ENCODE measurements around the gene TREML4.

Gene TREML4

GRCh38 chr6:41252401-41253169 is 24.4 kb downstream of the TREML4 start:
- no peak for TF ChIP-seq MYC (IDR thresholded peaks at IDR 0.05; ENCODE audit: low read depth, low read length)
- TF ChIP-seq POLR2A (IDR thresholded peaks at IDR 0.05; ENCODE audit: extremely low read depth, insufficient read length) = no peak
- TF ChIP-seq CTCF (IDR thresholded peaks at IDR 0.05; ENCODE audit: low read depth, low read length) = no peak
- no peak for TF ChIP-seq MAX (IDR thresholded peaks at IDR 0.05; ENCODE audit: low read depth, low read length)
- no peak for DNase-seq (ENCODE audit: low read depth)
- H3K4me3 ChIP-seq (ENCODE audit: low read depth, low read length) = no peak overlapping the region

DNA sequence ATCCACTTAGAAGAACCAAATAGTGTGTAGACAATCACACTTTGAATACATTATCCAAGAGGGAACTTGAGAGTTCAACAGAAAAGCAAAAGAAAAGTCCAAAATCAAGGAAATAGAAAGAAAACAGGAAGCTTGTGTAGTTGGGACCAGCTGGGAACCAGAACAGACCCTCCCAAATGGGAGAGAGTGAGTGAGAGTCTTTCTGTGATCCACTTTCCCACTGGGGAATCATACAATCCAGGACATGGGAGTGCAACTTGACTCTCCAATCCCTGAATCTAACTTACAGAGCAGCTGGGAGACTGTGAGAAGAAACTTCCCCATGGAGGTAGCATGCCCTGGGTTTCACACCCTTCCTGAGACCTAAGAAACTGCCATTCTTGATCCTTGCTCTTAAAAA is 27.0 kb downstream of the TREML4 start:
- no peak overlapping the region for H3K4me3 ChIP-seq (ENCODE audit: low read depth, low read length)
- no peak for TF ChIP-seq POLR2A (IDR thresholded peaks at IDR 0.05; ENCODE audit: extremely low read depth, insufficient read length)
- TF ChIP-seq MAX (IDR thresholded peaks at IDR 0.05; ENCODE audit: low read depth, low read length) = no peak
- no peak for TF ChIP-seq MYC (IDR thresholded peaks at IDR 0.05; ENCODE audit: low read depth, low read length)
- no peak for TF ChIP-seq CTCF (IDR thresholded peaks at IDR 0.05; ENCODE audit: low read depth, low read length)
- DNase-seq (ENCODE audit: low read depth) = no peak

DNA sequence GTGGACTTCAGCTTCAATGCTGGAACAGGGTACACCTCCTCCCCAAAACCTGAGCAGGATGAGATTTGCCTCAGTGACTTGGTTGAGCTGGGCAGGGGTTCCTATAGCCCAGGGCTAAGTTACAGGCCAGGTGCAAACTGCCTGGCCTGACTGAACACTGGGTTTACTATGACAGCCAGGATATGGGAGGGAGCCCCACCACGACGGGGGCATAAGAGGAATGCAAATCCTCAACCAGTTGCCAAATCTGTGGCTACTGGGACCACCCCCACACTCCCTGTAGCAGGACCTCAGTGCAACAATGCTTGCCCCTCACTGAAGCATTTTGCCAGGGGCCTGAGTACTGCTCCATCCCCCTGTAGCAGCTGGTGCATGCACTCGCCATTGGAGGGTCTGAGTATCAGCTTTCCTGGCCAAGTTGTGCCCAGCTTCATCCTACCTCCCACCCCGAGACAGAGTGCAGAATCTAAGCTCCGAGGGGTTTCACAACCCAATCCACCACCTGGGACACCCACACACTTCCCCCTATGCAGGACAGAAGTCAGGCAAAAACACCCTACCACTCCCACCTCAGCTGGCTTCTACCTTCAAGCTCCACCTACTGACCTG is 27.6 kb downstream of the TREML4 start:
- H3K4me3 ChIP-seq (ENCODE audit: low read depth, low read length) = no peak overlapping the region
- TF ChIP-seq MYC (IDR thresholded peaks at IDR 0.05; ENCODE audit: low read depth, low read length) (no peak), POLR2A (IDR thresholded peaks at IDR 0.05; ENCODE audit: extremely low read depth, insufficient read length) (no peak), CTCF (IDR thresholded peaks at IDR 0.05; ENCODE audit: low read depth, low read length) (no peak), MAX (IDR thresholded peaks at IDR 0.05; ENCODE audit: low read depth, low read length) (no peak)
- DNase-seq (ENCODE audit: low read depth) = no peak

- DNase-seq (ENCODE audit: low read depth) = no peak
- TF ChIP-seq CTCF (IDR thresholded peaks at IDR 0.05; ENCODE audit: low read depth, low read length) = no peak
- no peak for TF ChIP-seq MAX (IDR thresholded peaks at IDR 0.05; ENCODE audit: low read depth, low read length)
- TF ChIP-seq POLR2A (IDR thresholded peaks at IDR 0.05; ENCODE audit: extremely low read depth, insufficient read length) = no peak
- no peak for TF ChIP-seq MYC (IDR thresholded peaks at IDR 0.05; ENCODE audit: low read depth, low read length)
- no peak overlapping the region for H3K4me3 ChIP-seq (ENCODE audit: low read depth, low read length)
Measured at GRCh38 chr6:41256383-41256782, 28.2 kb downstream of the TREML4 start.

DNA sequence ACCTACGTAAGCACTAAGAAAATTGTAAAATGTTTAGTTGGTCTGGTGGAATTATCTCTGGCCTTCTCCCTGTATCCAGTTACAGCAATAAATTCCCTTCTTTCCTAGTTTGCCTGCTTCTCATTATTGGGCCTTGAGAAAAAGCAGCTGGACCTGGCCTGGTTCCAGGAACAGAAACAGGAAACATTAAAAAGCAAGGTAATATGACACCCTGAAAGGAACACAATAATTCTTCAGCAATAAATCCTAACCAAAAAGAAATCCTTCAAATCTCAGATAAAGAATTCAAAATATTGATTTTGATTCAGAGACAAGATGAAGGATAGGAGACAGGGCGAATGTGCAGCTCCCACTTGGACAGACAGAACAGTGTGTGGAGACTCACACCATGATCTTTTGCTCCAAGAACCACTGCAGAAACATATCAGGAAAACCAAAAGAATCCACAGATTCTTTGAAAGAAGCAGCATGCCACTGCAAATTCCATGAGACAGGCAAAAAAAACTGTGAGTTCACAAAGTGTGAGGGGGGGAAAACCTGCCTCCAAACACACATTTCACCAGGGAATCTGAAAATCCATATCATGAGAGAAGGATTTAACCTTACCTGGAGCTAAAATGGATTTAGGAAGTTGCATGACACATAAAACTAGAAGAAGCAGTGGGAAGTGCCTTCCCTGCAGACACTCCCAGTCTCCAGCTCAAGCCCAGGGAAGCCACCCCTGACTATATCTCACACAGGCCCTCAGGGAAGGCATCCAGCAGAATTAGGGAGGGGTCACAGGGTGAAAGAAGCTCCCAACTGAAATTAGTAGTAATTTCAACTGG is 29.4 kb downstream of the TREML4 start:
- H3K4me3 ChIP-seq (ENCODE audit: low read depth, low read length) = no peak overlapping the region

More for the DNA sequence above, 29.4 kb downstream of the TREML4 start:
- TF ChIP-seq POLR2A (IDR thresholded peaks at IDR 0.05; ENCODE audit: extremely low read depth, insufficient read length) = no peak
- no peak for TF ChIP-seq CTCF (IDR thresholded peaks at IDR 0.05; ENCODE audit: low read depth, low read length)
- no peak for TF ChIP-seq MAX (IDR thresholded peaks at IDR 0.05; ENCODE audit: low read depth, low read length)
- no peak for TF ChIP-seq MYC (IDR thresholded peaks at IDR 0.05; ENCODE audit: low read depth, low read length)
- no peak for DNase-seq (ENCODE audit: low read depth)

Measured in NB4 (cell line).